HT-29 (cell line): ENCODE measurements around the gene WWOX. TPM values are rescaled to one million over a fixed set of nuclear protein-coding genes. Genes with fewer than 3 reads are reported as not detected.
"Not testable (repeated sequence)": the region's sequence is repeated elsewhere in the genome, so short reads cannot be mapped to it uniquely, and the experiment has no call there.

ENCODE experiments used
- DNase-seq: peaks from one replicate; pipeline ENCODE4 v3.0.0-alpha.2; 2015; ENCODE audit warnings: low spot score
- small RNA-seq: library from RNA; depleted of rRNA; stranded (forward); fragments of <200 nt; gene quantifications from one replicate; pipeline ENCODE3, GENCODE V24; 2014
- total RNA-seq: library from RNA; depleted of rRNA; stranded (reverse); fragments of >200 nt; shearing (Covaris generic); gene quantifications from 2 replicates; pipeline ENCODE4 v1.2.3, GENCODE V29; 2014; rRNA removed

Gene WWOX
- total RNA-seq, 1 experiment from 2014 or later: 27.3 TPM

DNA sequence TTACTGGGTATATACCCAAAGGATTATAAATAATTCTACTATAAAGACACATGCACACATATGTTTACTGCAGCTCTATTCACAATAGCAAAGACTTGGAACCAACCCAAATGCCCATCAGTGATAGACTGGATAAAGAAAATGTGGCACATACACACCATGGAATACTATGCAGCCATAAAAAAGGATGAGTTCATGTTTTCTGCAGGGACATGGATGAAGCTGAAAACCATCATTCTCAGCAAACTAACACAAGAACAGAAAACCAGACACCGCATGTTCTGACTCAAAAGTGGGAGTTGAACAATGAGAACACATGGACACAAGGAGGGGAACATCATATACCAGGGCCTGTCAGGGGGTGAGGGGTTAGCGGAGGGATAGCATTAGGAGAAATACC, 1146.2 kb downstream of the WWOX start:
- DNase-seq: not testable (repeated sequence)

DNA sequence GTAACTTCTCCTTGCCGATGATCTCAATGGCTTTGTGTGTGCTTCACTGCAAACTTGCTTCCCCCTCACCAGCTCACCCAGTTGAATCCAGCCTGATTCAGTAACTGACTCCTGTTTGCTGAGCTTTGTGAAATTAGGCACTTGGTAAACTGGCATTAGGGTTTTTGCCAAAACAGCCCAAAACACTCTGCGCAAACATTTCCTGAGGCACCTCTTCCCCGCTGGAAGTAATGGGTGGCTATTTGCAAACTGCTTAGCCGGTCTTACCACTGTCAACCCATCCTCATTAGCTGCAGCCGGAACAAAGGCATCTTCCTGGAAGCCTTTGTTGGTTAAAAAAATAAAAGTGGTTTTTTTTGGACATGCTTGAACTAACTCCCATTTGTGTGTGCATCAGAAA, 1147.9 kb downstream of the WWOX start:
- DNase-seq: no peak

DNA sequence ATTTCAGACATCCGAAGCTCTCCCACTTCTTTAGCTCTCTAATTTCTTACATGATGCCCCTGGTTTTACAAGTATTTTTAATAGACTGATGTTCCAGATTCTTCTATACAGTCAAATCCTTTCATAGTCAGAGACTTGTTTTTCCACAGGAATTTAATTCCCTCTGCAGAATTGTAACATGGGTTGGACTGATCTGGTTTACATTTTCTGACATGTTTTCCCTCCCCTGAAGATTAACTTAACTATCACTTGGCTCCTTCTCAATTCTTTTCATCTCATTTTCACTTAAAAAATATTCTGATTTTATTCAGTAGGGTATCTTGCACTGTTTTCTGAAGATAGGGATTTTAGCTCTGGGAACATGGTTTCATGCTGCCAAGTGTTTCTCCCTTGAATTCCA, 1148.9 kb downstream of the WWOX start:
- DNase-seq: no peak

DNA sequence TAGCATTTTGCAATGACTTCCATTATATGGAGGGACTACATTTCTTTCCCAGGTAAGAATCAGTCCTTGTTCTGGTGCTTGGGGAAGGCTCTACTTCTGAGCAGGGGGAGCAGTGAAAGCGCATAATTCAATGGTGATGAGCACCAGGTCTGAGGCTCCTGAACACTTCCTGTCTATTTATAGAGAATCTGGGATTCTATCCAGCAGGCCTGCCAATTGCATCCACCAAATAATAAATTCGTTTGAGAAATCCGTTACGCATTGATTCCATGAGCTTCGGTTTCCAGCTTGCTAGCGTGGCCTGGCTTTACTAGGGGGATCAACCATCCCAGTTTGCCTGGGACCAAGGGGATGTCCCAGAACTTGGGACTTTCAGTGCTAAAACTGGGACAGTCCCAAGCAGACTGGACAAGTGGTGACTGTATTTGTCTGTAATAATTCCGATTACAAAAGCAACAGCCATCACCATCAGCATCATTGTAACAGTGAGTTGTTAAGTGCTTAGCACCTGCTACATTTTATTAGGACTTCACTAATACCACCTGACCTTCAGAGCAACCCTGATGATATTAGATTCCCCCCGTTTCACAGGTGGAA, 1151.1 kb downstream of the WWOX start:
- DNase-seq: no peak

DNA sequence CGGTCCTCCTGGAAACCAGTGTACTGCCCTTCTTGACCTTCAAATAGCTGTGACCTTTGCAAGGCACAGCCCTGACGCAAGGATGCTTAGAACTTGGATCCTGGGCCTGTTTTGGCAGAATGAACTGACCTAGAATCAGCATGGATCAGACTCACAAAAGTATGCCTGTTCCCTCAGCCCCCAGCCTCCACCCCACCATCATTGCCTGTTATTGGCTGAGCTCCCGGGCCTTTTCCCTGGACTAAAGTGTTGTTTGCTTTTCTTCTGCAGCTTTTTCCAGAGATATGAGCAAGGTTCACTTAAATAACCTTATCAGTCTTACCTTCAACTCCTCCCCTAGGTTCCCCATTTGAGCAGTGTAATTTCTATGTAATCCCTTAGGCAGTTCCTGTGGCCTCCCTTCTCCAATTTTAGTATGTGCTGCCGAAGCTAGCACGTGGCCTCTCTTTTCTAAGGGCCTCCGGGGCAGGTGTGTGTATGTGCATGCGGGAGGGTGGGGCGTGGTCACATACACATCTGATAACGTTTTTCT, 1153.7 kb downstream of the WWOX start:
- DNase-seq: no peak

DNA sequence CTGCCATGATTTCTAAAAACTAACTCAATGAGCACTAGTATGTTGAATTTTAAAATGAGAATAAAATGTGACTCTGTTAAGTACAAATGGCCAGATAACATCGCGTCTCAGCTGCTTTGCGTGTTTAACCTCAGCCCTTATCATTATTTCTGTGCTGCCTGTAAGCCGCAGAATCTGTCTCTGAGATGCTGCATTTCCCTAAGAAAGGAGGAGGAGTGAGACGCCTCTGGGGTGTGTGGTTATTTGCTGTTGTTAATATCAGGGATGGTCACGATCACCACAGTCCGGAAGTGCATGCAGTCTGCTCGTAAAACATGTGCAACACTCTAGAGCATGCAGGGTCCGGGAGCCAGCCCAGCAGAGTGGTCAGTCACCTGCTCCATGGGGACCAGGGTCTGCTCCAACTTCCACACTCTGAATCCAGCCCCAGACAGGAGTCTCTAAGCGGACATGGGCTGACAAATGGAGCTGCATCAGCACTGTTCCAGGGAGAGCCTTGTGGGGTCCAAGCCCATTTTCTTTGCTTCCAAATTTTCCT, 1158.6 kb downstream of the WWOX start:
- no peak for DNase-seq

DNA sequence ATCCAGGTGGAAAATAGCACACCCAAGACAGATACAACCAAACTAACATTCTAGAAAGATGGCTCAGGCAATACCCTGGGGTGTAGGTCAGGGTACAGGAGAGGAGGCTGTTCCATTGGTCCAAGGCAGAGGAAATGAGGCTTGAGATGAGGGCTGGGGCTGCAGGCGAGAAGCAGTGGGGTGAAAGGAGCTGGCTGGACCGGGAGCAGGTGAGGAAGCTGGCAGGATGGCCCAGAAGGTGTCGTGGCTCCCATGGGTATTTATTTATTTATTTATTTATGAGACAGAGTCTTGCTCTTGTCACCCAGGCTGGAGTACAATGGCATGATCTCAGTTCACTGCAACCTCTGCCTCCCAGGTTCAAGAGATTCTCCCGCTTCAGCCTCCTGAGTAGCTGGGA, 1161.4 kb downstream of the WWOX start:
- DNase-seq: not testable (repeated sequence)

DNA sequence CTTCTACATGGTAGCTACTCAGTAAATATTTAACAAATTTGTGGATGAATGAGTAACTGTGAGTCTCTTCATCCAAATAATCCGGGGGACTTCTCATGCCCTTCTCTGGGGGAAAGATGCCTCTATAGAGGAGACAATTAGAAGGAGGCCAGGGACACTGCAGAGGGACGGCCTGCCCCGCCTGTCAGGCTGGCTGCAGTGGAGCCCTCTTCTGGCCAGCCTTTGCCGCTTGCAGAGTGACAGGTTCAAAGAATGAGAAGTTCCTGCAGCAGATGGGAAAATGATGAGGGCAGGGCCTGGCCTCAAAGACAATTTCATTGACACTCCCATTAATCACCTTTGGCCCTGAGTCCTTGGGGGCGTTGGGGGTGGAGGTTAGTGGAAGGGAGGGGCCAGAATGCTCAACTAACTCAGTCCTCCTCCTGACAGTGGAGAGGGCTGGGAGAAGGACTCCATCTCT, 1162.1 kb downstream of the WWOX start:
- DNase-seq: peak; percentile 41

DNA sequence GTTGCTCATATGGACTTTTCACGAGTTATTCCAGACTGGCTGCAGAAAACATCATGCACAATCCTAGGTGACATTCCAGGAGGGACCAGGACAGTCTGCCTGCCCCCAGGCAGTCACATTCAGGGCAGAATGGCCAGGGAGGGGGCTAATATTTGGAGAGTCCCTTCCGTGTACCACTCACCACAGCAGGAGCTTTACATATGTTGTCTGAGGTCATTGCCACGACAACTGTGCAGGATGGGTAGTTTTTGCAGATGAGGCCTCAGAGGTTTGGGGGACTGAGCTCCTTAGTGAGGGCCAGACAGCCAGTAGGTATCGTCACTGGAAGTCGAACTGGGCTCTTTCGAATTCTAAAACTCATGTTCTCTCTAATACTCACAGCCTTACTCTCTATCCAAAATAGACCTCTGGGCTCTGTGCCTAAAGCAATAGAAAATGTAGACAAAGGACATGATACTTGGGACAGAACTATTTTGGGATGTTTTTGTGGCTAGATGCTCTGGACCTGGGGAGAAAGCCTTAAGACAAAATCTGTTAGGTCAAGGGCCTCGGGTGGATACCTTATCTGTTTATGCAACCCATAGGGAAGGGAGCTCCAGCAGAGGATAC, 1162.6 kb downstream of the WWOX start:
- DNase-seq: no peak

Small RNAs within 50 kb of the gene (small RNA-seq; reads per million reads assigned to genes)
- gene AC027279.3: not detected

Other genes with a start within 250 kb of the WWOX start
- 64.6 and 71.2 TPM in 2 replicates for gene CLEC3A, start 77.1 kb upstream of the WWOX start, total RNA-seq